ENCODE measurements around the gene POU2AF1.
"Not testable (repeated sequence)": the region's sequence is repeated elsewhere in the genome, so short reads cannot be mapped to it uniquely, and the experiment has no call there.

The POU2AF1 gene

GRCh38 chr11:111409915-111410314 lies 30.8 kb upstream of the POU2AF1 start:
- DNase-seq (ENCODE audit: low read depth in 2 of 2) = no peak

GRCh38 chr11:111408789-111409727 lies 30.0 kb upstream of the POU2AF1 start:
- DNase-seq (ENCODE audit: low read depth in 2 of 2) = no peak

- no peak for DNase-seq (ENCODE audit: low read depth in 2 of 2)
Observed at GRCh38 chr11:111407652-111408051, 28.6 kb upstream of the POU2AF1 start.

GRCh38 chr11:111406589-111406988 lies 27.5 kb upstream of the POU2AF1 start:
- no peak for DNase-seq (ENCODE audit: low read depth in 2 of 2)

- no peak for DNase-seq (ENCODE audit: low read depth in 2 of 2)
Observed at GRCh38 chr11:111406091-111406490, 27.0 kb upstream of the POU2AF1 start.

GRCh38 chr11:111405551-111405950 lies 26.5 kb upstream of the POU2AF1 start:
- DNase-seq (ENCODE audit: low read depth in 2 of 2) = no peak

DNA sequence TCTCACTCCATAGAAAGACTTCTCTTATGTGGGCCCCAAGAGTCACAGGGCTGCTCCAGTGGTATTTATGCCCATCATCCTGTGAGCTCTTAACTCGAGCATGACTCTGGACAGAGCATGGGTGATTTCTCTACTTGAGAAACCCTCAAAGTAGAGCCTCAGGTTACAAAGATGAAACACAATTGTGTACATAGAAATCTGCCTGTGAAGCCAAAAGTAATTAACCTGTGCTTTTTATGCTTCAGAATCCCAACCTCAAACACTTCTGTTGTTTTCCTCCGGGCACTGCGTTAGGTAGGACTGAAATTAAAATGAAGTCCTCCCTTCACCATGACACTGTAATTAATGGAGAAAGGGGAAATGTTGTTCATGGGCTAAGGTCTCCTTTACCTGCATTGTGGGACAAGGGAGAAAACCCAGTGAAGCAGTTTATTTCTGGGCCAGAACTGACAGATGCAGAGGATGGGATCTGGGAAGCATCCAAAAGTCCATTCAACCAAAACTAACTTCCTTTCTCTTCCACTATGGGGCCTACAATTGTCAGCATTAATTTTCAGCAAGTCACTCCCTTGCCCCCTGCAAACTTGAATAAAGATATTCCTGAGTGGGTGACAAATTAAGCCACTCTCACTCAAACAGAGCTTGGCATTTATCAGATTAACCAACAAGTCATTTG lies 24.1 kb upstream of the POU2AF1 start:
- DNase-seq (ENCODE audit: low read depth in 2 of 2) = no peak

- no peak for DNase-seq (ENCODE audit: low read depth in 2 of 2)
Observed at GRCh38 chr11:111402411-111402810, 23.3 kb upstream of the POU2AF1 start.

DNA sequence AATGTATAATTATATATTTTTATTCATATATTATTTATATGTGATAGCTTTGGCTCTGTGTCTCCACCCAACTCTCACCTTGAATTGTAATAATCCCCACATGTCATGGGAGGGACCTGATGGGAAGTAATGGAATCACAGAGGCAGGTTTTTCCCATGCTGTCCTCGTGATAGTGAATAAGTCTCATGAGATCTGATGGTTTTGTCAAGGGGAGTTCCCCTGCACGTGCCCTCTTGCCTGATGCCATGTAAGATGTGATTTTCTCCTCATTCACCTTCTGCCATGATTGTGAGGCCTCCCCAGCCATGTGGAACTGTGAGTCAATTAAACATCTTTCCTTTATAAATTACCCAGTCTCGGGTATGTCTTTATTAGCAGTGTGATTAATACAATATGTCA lies 22.9 kb upstream of the POU2AF1 start:
- not testable (repeated sequence) for DNase-seq (ENCODE audit: low read depth in 2 of 2)

- no peak for DNase-seq (ENCODE audit: low read depth in 2 of 2)
Observed at GRCh38 chr11:111400595-111400994, 21.5 kb upstream of the POU2AF1 start.

DNA sequence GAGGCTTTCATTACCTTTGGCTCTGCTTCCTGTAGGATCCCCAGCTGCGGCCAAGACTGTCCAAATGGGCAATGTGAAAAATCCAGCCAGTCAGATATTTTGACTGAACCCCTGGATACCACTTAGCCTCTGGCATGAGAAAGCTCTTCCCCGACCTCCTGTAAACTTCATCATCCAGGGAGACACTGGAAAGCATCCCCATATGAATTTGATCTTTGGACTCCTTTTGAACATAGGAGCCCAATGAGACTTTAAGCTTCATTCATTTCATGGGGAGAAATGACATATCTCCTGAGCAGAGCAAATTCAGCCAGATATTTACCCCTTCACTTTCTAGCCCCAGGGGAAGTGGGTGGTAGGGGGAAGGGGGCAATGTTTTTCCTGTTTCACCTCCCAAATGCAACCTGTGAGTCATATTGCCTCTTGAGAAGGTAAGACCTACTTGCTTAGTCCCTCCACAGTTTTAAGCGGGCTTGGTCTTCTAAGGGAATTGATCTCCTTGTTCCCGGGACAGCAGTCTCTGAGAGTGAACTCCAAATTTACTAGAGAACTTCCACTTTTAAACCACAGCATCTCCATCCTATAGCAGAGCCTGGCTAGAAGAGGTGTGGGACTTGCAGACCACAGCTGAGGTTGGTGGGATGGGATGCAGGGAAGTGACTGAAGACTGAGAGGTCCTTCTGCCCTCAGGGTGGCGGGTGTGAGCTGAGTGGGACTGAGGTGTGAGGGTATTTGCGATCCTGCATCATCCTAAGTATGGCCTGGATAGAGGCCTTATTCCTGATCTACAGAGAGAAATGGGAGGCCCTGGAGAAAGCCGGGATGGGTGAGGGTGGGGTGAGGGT lies 20.3 kb upstream of the POU2AF1 start:
- DNase-seq (ENCODE audit: low read depth in 2 of 2) = no peak

GRCh38 chr11:111397034-111397433 lies 18.0 kb upstream of the POU2AF1 start:
- no peak for DNase-seq (ENCODE audit: low read depth in 2 of 2)

- no peak for DNase-seq (ENCODE audit: low read depth in 2 of 2)
Observed at GRCh38 chr11:111395749-111396148, 16.7 kb upstream of the POU2AF1 start.

DNA sequence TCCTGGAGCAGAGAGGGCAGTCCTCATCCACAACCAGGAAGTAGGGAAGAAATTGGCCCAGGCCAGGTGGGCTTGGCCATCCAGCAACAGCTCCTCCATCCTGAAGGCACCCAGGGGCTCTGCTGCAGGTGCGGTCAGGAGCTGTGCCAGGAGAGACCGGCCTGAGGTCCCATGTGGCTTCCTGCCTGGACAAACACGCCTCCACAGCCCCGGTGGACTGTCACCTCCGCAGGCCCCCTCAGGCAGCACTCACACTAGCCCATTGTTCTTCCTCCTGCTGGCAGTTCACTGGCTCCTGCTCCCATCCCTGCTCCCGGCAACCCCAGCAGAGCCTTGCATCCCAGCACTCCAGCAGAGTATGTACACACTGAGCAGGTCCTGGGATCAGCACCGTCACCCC lies 16.0 kb upstream of the POU2AF1 start:
- DNase-seq (ENCODE audit: low read depth in 2 of 2) = no peak

DNA sequence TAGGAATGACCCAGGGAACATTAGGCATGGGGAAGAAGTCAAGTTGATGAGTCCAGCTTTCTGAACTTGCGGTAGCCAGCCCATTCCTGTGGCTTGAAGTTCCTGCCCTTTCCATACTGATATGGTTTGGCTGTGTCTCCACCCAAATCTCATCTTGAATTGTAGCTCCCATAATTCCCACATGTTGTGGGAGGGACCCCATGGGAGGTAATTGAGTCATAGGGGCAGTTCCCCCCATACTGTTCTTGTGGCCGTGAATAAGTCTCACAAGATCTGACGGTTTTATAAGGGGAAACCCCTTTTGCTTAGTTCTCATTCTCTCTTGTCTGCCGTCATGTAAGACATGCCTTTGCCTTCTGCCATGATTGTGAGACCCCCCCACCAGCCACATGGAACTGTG lies 15.1 kb upstream of the POU2AF1 start:
- not testable (repeated sequence) for DNase-seq (ENCODE audit: low read depth in 2 of 2)

DNA sequence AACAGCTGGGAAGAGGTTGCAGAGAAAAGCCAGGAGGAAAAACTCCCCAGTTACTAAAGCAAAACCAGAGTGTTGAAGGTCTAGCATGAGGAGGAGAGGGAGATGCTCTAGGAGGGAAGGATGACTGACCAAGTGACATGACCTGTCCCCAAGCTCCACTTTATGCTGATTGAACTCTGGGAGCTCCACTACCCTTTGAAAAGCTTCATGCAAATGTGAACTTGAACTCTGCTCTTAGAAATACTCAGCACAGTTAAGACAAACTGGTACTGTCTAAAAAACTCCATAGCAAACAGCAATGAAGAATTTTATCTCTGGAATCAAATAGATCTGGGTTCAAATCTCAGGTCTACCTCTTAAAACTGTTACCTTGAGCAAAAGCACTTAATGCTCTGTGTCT lies 14.5 kb upstream of the POU2AF1 start:
- DNase-seq (ENCODE audit: low read depth in 2 of 2) = no peak

DNA sequence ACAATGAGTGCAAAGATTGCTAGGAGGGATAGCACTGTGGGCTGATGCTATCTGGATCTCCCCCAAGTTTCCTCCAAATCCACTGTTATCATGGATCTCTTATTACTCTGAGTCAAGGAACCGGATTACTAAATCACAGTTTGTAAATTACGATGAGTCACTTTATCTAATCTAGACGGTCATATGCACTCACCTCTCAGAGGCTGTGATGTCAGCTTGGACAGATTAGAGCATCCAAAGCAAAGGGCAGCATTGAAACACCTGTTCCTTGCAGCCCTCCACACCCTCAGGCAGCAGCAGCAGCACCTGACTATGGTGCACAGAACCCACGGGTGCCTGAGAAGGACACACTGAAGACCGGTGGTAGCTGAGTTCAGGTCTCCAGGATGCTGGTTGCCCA lies 14.0 kb upstream of the POU2AF1 start:
- no peak for DNase-seq (ENCODE audit: low read depth in 2 of 2)

GRCh38 chr11:111392552-111392951 lies 13.5 kb upstream of the POU2AF1 start:
- DNase-seq (ENCODE audit: low read depth in 2 of 2) = no peak

- DNase-seq (ENCODE audit: low read depth in 2 of 2) = no peak
Observed at GRCh38 chr11:111391328-111392124, 12.5 kb upstream of the POU2AF1 start.

GRCh38 chr11:111388842-111389241 lies 9.8 kb upstream of the POU2AF1 start:
- no peak for DNase-seq (ENCODE audit: low read depth in 2 of 2)

DNA sequence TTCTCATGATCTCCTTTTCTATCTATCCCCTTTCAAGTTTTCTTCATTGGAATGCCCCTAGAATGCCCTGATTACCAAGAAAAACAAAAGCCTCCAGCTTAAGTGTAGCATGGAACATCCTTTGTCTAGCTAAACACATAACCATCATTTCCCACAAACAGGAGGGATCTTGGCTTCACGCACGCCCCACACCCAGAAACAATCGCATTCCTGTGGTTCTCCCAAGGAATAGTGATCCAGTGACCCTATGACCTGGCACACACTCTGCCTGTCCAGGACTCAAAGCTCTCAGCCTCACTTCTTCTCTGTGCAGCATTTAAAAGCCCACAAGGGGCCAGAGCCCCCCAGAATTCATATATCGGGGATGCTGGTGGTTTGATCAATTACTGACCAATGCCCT lies 9.3 kb upstream of the POU2AF1 start:
- DNase-seq (ENCODE audit: low read depth in 2 of 2) = no peak
